ENCODE measurements around the gene KIFC1.

Gene KIFC1

GRCh38 chr6:33430991-33431879 is 39.6 kb downstream of the KIFC1 start:
- Histone ChIP-seq H3K27ac (ENCODE audit: low read depth, low read length, poor library complexity, severe bottlenecking) (peak overlapping the region; percentile 60), H3F3A (ENCODE audit: insufficient read depth, low read length) (0 out of 2 replicates have a peak, but pooled peaks cover 5% of the 10 kb centered on the region), H3K4me1 (ENCODE audit: insufficient read depth, low read length, severe bottlenecking) (peaks cover 57% of the 10 kb centered on the region), H3K27me3 (ENCODE audit: insufficient read depth, low read length) (no peaks in the 10 kb centered on the region), H3K4me2 (ENCODE audit: low read length) (peak overlapping the region; percentile 80), H3K9ac (ENCODE audit: low read length) (peak overlapping the region; percentile 39; the same call in 1 of the 2 replicates), H3K4me3 (ENCODE audit: low read depth, low read length, poor library complexity, severe bottlenecking) (peak overlapping the region; percentile 31), H3K36me3 (ENCODE audit: insufficient read depth, low read length) (0 out of 2 replicates have a peak, but pooled peaks cover 11% of the 10 kb centered on the region), H3K9me3 (ENCODE audit: low read length) (no peaks in the 10 kb centered on the region), H4K20me1 (ENCODE audit: insufficient read depth, low read length) (no peaks in the 10 kb centered on the region), H2AFZ (ENCODE audit: low read length) (no peak overlapping the region), H3K9me2 (ENCODE audit: low read depth, low read length) (no peaks in the 10 kb centered on the region), H3K79me2 (ENCODE audit: insufficient read depth, low read length) (no peaks in the 10 kb centered on the region)
- TF ChIP-seq EZH2 (IDR thresholded peaks at IDR 0.05; ENCODE audit: borderline replicate concordance, low read length): no peak

- Histone ChIP-seq H3K9me3 (ENCODE audit: low read length) (no peaks in the 10 kb centered on the region), H3K27ac (ENCODE audit: low read depth, low read length, poor library complexity, severe bottlenecking) (no peak overlapping the region), H3K27me3 (ENCODE audit: insufficient read depth, low read length) (no peaks in the 10 kb centered on the region), H3K4me2 (ENCODE audit: low read length) (peak overlapping the region; percentile 80), H3K4me3 (ENCODE audit: low read depth, low read length, poor library complexity, severe bottlenecking) (peak overlapping the region; percentile 31), H3K9ac (ENCODE audit: low read length) (peak overlapping the region; percentile 39; the same call in 1 of the 2 replicates), H4K20me1 (ENCODE audit: insufficient read depth, low read length) (no peaks in the 10 kb centered on the region), H3F3A (ENCODE audit: insufficient read depth, low read length) (0 out of 2 replicates have a peak, but pooled peaks cover 5% of the 10 kb centered on the region), H3K4me1 (ENCODE audit: insufficient read depth, low read length, severe bottlenecking) (peaks cover 50% of the 10 kb centered on the region), H2AFZ (ENCODE audit: low read length) (no peak overlapping the region), H3K36me3 (ENCODE audit: insufficient read depth, low read length) (peaks cover 16% of the 10 kb centered on the region; the same call in 1 of the 2 replicates), H3K9me2 (ENCODE audit: low read depth, low read length) (no peaks in the 10 kb centered on the region), H3K79me2 (ENCODE audit: insufficient read depth, low read length) (no peaks in the 10 kb centered on the region)
- no peak for TF ChIP-seq EZH2 (IDR thresholded peaks at IDR 0.05; ENCODE audit: borderline replicate concordance, low read length)
- TF ChIP-seq, protein P1, sequence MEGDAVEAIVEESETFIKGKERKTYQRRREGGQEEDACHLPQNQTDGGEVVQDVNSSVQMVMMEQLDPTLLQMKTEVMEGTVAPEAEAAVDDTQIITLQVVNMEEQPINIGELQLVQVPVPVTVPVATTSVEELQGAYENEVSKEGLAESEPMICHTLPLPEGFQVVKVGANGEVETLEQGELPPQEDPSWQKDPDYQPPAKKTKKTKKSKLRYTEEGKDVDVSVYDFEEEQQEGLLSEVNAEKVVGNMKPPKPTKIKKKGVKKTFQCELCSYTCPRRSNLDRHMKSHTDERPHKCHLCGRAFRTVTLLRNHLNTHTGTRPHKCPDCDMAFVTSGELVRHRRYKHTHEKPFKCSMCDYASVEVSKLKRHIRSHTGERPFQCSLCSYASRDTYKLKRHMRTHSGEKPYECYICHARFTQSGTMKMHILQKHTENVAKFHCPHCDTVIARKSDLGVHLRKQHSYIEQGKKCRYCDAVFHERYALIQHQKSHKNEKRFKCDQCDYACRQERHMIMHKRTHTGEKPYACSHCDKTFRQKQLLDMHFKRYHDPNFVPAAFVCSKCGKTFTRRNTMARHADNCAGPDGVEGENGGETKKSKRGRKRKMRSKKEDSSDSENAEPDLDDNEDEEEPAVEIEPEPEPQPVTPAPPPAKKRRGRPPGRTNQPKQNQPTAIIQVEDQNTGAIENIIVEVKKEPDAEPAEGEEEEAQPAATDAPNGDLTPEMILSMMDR (IDR thresholded peaks at IDR 0.05; ENCODE audit: low read length): no peak
Measured at GRCh38 chr6:33431880-33432541, 40.4 kb downstream of the KIFC1 start.

- 0 out of 2 replicates have a peak, but pooled peaks cover 5% of the 10 kb centered on the region for H3F3A ChIP-seq (ENCODE audit: insufficient read depth, low read length)
- no peaks in the 10 kb centered on the region for H3K9me3 ChIP-seq (ENCODE audit: low read length)
- no peak overlapping the region for H3K9ac ChIP-seq (ENCODE audit: low read length)
- H2AFZ ChIP-seq (ENCODE audit: low read length): no peak overlapping the region
- peaks cover 45% of the 10 kb centered on the region for H3K4me1 ChIP-seq (ENCODE audit: insufficient read depth, low read length, severe bottlenecking)
- H3K27me3 ChIP-seq (ENCODE audit: insufficient read depth, low read length): no peaks in the 10 kb centered on the region
- H3K4me3 ChIP-seq (ENCODE audit: low read depth, low read length, poor library complexity, severe bottlenecking): peak overlapping the region; percentile 31
- H3K36me3 ChIP-seq (ENCODE audit: insufficient read depth, low read length): peaks cover 18% of the 10 kb centered on the region; the same call in 1 of the 2 replicates
- TF ChIP-seq, protein P1 (IDR thresholded peaks at IDR 0.05; ENCODE audit: low read length): no peak
- TF ChIP-seq EZH2 (IDR thresholded peaks at IDR 0.05; ENCODE audit: borderline replicate concordance, low read length): no peak
- no peaks in the 10 kb centered on the region for H3K79me2 ChIP-seq (ENCODE audit: insufficient read depth, low read length)
- H3K4me2 ChIP-seq (ENCODE audit: low read length): no peak overlapping the region
- H3K27ac ChIP-seq (ENCODE audit: low read depth, low read length, poor library complexity, severe bottlenecking): no peak overlapping the region
- H3K9me2 ChIP-seq (ENCODE audit: low read depth, low read length): no peaks in the 10 kb centered on the region
- no peaks in the 10 kb centered on the region for H4K20me1 ChIP-seq (ENCODE audit: insufficient read depth, low read length)
Measured at GRCh38 chr6:33432546-33432945, 40.9 kb downstream of the KIFC1 start.
